IMR-90 (cell line): ENCODE data around the gene HIF1A. TPM values are rescaled to one million over a fixed set of nuclear protein-coding genes. Genes with fewer than 3 reads are reported as not detected.

ENCODE experiments used
- ATAC-seq: fragments of 200-7000 bp; cut with Tn5 transposase; 2 replicates; pipeline ENCODE4 v1.9.1; 2020; ENCODE audit warnings: low read depth, mild to moderate bottlenecking, moderate library complexity
- BruUV-seq: library from RNA; stranded (reverse); fragments of 400-500 nt; replicated peaks from 2 replicates; lab custom pipeline; 2021; lab: Mats Ljungman, UMichigan
- CTCF ChIA-PET: fragments of 300-600 bp; formaldehyde crosslinking; extraction: SDS; loops from one replicate; lab custom pipeline; 2021; ENCODE audit warnings: antibody characterized with exemption; lab: Yijun Ruan, JAX
- POLR2A ChIA-PET: fragments of 300-600 bp; sonication (Branson Sonifier 250); formaldehyde crosslinking; loops from one replicate; lab custom pipeline; 2022; ENCODE audit warnings: antibody characterized with exemption; ENCODE audit not compliant: unreplicated experiment; lab: Charles Lee
- DNase-seq: peaks from one replicate; pipeline ENCODE4 v3.0.0; 2013
- H2AFZ ChIP-seq: replicated peaks from 2 replicates; pipeline ENCODE3; 2013; ENCODE audit warnings: low read length, mild to moderate bottlenecking; ENCODE audit not compliant: poor library complexity
- H2AK5ac ChIP-seq: 2 replicates; pipeline ENCODE4 v1.6.1; 2013; ENCODE audit warnings: low read depth, low read length, inconsistent platforms
- H2AK9ac ChIP-seq: replicated peaks from 2 replicates; pipeline ENCODE3; 2013; ENCODE audit warnings: mild to moderate bottlenecking, low read depth, low read length, moderate library complexity; ENCODE audit not compliant: poor library complexity
- H2BK120ac ChIP-seq: 2 replicates; pipeline ENCODE4 v1.6.1; 2013; ENCODE audit warnings: low read depth, low read length, inconsistent platforms
- H2BK15ac ChIP-seq: 3 replicates; pipeline ENCODE4 v1.6.1; 2013; ENCODE audit warnings: low read depth, low read length, inconsistent platforms
- H2BK20ac ChIP-seq: 2 replicates; pipeline ENCODE4 v1.6.1; 2013; ENCODE audit warnings: low read depth, mild to moderate bottlenecking, inconsistent platforms, low read length, moderate library complexity
- H2BK5ac ChIP-seq: 2 replicates; pipeline ENCODE4 v1.6.1; 2013; ENCODE audit warnings: mild to moderate bottlenecking, low read depth, low read length, inconsistent platforms; ENCODE audit not compliant: poor library complexity, severe bottlenecking
- H3K14ac ChIP-seq: replicated peaks from 2 replicates; pipeline ENCODE4 v1.6.1; 2013; ENCODE audit warnings: low read depth, low read length, inconsistent platforms
- H3K18ac ChIP-seq: 2 replicates; pipeline ENCODE4 v1.6.1; 2013; ENCODE audit warnings: low read depth, low read length, control low read depth
- H3K23ac ChIP-seq: 2 replicates; pipeline ENCODE4 v1.6.1; 2013; ENCODE audit warnings: low read depth, low read length, inconsistent platforms
- H3K27ac ChIP-seq: 2 replicates; pipeline ENCODE4 v1.5.1; 2013; ENCODE audit warnings: mild to moderate bottlenecking, control low read depth, low read length; ENCODE audit not compliant: insufficient read depth
- H3K27me3 ChIP-seq: 2 replicates; pipeline ENCODE4 v1.6.1; 2013; ENCODE audit warnings: low read length; ENCODE audit not compliant: control insufficient read depth, insufficient read depth
- H3K36me3 ChIP-seq: 2 replicates; pipeline ENCODE4 v1.6.1; 2013; ENCODE audit warnings: low read length, mixed read lengths; ENCODE audit not compliant: control insufficient read depth, insufficient read depth
- H3K4ac ChIP-seq: 2 replicates; pipeline ENCODE4 v1.6.1; 2013; ENCODE audit warnings: low read depth, low read length, inconsistent platforms
- H3K4me1 ChIP-seq: 2 replicates; pipeline ENCODE4 v1.6.1; 2013; ENCODE audit warnings: low read length, mixed read lengths; ENCODE audit not compliant: control insufficient read depth, insufficient read depth
- H3K4me2 ChIP-seq: 2 replicates; pipeline ENCODE4 v1.6.1; 2013; ENCODE audit warnings: low read depth, mild to moderate bottlenecking, control low read depth, low read length, moderate library complexity
- H3K4me3 ChIP-seq: 2 replicates; pipeline ENCODE4 v1.5.1; 2013; ENCODE audit warnings: low read depth, mild to moderate bottlenecking, control low read depth, low read length, moderate library complexity; ENCODE audit not compliant: insufficient read depth
- H3K56ac ChIP-seq: 2 replicates; pipeline ENCODE4 v1.6.1; 2013; ENCODE audit warnings: low read length, inconsistent platforms; ENCODE audit not compliant: insufficient read depth; ENCODE audit errors: extremely low read depth
- H3K79me1 ChIP-seq, 2 experiments: 2 replicates each; pipeline ENCODE4 v1.6.1; 2013; ENCODE audit warnings: low read length in 2 of 2, inconsistent platforms in 1 of 2, low read depth in 1 of 2
- H3K9ac ChIP-seq: 2 replicates; pipeline ENCODE4 v1.6.1; 2013; ENCODE audit warnings: low read depth, low read length, control low read depth
- H3K9me1 ChIP-seq: 2 replicates; pipeline ENCODE4 v1.6.1; 2013; ENCODE audit warnings: low read length, inconsistent platforms; ENCODE audit not compliant: insufficient read depth
- H3K9me3 ChIP-seq: 2 replicates; pipeline ENCODE4 v1.6.1; 2013; ENCODE audit warnings: low read length; ENCODE audit not compliant: control insufficient read depth, insufficient read depth
- H4K20me1 ChIP-seq: 2 replicates; pipeline ENCODE4 v1.6.1; 2013; ENCODE audit warnings: low read length, inconsistent platforms; ENCODE audit not compliant: insufficient read depth
- H4K5ac ChIP-seq: 2 replicates; pipeline ENCODE4 v1.6.1; 2013; ENCODE audit warnings: mild to moderate bottlenecking, low read depth, low read length, control low read depth
- H4K8ac ChIP-seq, 2 experiments: 2 replicates each; pipeline ENCODE4 v1.6.1; 2013; ENCODE audit warnings: low read depth in 2 of 2, low read length in 2 of 2, control low read depth in 1 of 2, inconsistent platforms in 1 of 2
- H4K91ac ChIP-seq: 2 replicates; pipeline ENCODE4 v1.6.1; 2013; ENCODE audit warnings: low read depth, low read length, inconsistent platforms; ENCODE audit not compliant: insufficient read depth
- BHLHE40 ChIP-seq: fragments of 150-350 bp; IDR thresholded peaks from 2 replicates; pipeline ENCODE4 v1.6.1; 2016; ENCODE audit warnings: mild to moderate bottlenecking, low read depth, low read length
- CEBPB ChIP-seq: IDR thresholded peaks from 2 replicates; pipeline ENCODE4 v1.6.1; 2012; ENCODE audit warnings: low read depth, low read length, improper control_type of control experiment
- CTCF ChIP-seq: conservative IDR thresholded peaks from 2 replicates; pipeline ENCODE4 v1.5.1; 2012; ENCODE audit warnings: mild to moderate bottlenecking, low read depth, low read length, improper control_type of control experiment
- ELK1 ChIP-seq: fragments of 150-350 bp; IDR thresholded peaks from 2 replicates; pipeline ENCODE4 v1.6.1; 2016; ENCODE audit warnings: low read depth, mild to moderate bottlenecking, low read length, moderate library complexity, borderline replicate concordance
- MAFK ChIP-seq: IDR thresholded peaks from 2 replicates; pipeline ENCODE4 v1.6.1; 2012; ENCODE audit warnings: low read depth, low read length, improper control_type of control experiment
- MAZ ChIP-seq: IDR thresholded peaks from 2 replicates; pipeline ENCODE4 v1.6.1; 2012; ENCODE audit warnings: low read depth, mild to moderate bottlenecking, low read length, improper control_type of control experiment, moderate library complexity, borderline replicate concordance
- NFE2L2 ChIP-seq: fragments of 150-350 bp; IDR thresholded peaks from 2 replicates; pipeline ENCODE4 v1.6.1; 2016; ENCODE audit warnings: low read depth, mild to moderate bottlenecking, low read length
- RAD21 ChIP-seq: IDR thresholded peaks from 2 replicates; pipeline ENCODE4 v1.6.1; 2012; ENCODE audit warnings: low read length, improper control_type of control experiment
- RFX5 ChIP-seq: IDR thresholded peaks from 2 replicates; pipeline ENCODE4 v1.8.0; 2012; ENCODE audit warnings: low read depth, mild to moderate bottlenecking, low read length, moderate library complexity
- USF2 ChIP-seq: fragments of 150-350 bp; IDR thresholded peaks from 2 replicates; pipeline ENCODE4 v1.6.1; 2017; ENCODE audit warnings: mild to moderate bottlenecking, antibody characterized with exemption, low read length, low read depth
- WGBS, 2 experiments: methylation state at CpG; one replicate each; pipeline versions ENCODE4 v1.1.5 to v1.1.7; 2013; ENCODE audit warnings: missing lambda C conversion rate in 2 of 2; ENCODE audit not compliant: insufficient read length in 1 of 2; ENCODE audit errors: extremely low coverage in 2 of 2; 5-methylcytosine and 5-hydroxymethylcytosine counted together
- dilution Hi-C: fragments of 300-500 bp; cut with HindIII; formaldehyde crosslinking; loops from one replicate; pipeline ENCODE4 v1.14.3; 2018; ENCODE audit warnings: low sequenced_read_pairs; ENCODE audit not compliant: unreplicated experiment
- in situ Hi-C: fragments of 300-500 bp; cut with MboI; formaldehyde crosslinking; loops from 3 replicates; pipeline ENCODE4 v1.14.3; 2019; ENCODE audit warnings: low sequenced_read_pairs, inconsistent platforms, mixed read lengths
- intact Hi-C: fragments of 100-400 bp; cut with micrococcal nuclease; formaldehyde crosslinking; loops from 2 replicates; pipeline ENCODE4 v1.10.0; 2022
- polyA plus RNA-seq, 3 experiments: library from polyadenylated mRNA; depleted of rRNA; stranded (reverse); fragments of >200 nt; gene quantifications; 2 replicates each; pipeline ENCODE4 v1.2.3, GENCODE V29; 2012; ENCODE audit warnings: low replicate concordance in 1 of 3
- total RNA-seq: library from RNA; depleted of rRNA; stranded (reverse); fragments of >200 nt; gene quantifications from 2 replicates; pipeline ENCODE4 v1.2.3, GENCODE V29; 2012

HIF1A gene
- total and polyA plus RNA-seq, 2 of the 4 experiments (the other 2 are of a cell fraction) = 128 to 301 TPM

GRCh38 chr14:61765225-61765943 lies 70.1 kb downstream of the HIF1A start:
- Histone ChIP-seq H2AK5ac (peak overlapping the region; percentile 10; the same call in 1 of the 2 replicates), H3K4me2 (peak overlapping the region; percentile 40), H3K36me3 (peaks cover 9% of the 10 kb centered on the region), H3K14ac (peak overlapping the region; percentile 10), H3K4me1 (peaks cover 8% of the 10 kb centered on the region), H2BK20ac (peak overlapping the region; percentile 62; the same call in 1 of the 2 replicates), H2BK15ac (no peak overlapping the region), H3K9me3 (no peaks in the 10 kb centered on the region), H2BK5ac (no peak overlapping the region), H4K91ac (no peak overlapping the region), H3K23ac (peak overlapping the region; percentile 72), H3K56ac (no peak overlapping the region), H3K27me3 (no peaks in the 10 kb centered on the region), H4K5ac (no peak overlapping the region), H2AFZ (no peak overlapping the region), H3K9me1 (peaks cover 2% of the 10 kb centered on the region; the same call in 1 of the 2 replicates), H2AK9ac (no peak overlapping the region), H2BK120ac (no peak overlapping the region), H3K4ac (peak overlapping the region; percentile 9; the same call in 1 of the 2 replicates), H3K27ac (peak overlapping the region; percentile 37; the same call in 1 of the 2 replicates), H3K9ac (peak overlapping the region; percentile 57; the same call in 1 of the 2 replicates), H3K18ac (no peak overlapping the region), H3K79me1 (peaks cover 24 to 45% of the 10 kb centered on the region in 2 experiments), H3K4me3 (peak overlapping the region; percentile 6; the same call in 1 of the 2 replicates), H4K8ac (peak overlapping the region in 1 of 2 experiments; percentile 60; a peak in 2 of 4 replicates), H4K20me1 (0 out of 2 replicates have a peak, but pooled peaks cover 4% of the 10 kb centered on the region)
- intact Hi-C loops = no loop called here
- no peak for ATAC-seq
- in situ Hi-C loops = no loop called here
- CTCF ChIA-PET = interaction anchor here (1.4 kb wide), 1 partner anchor 14 kb away, joined by 3 read pairs; no protein-coding TSS in a partner anchor
- no TSS peak for BruUV-seq
- POLR2A ChIA-PET = no interaction called here
- dilution Hi-C loops = no loop called here
- TF ChIP-seq MAZ = no peak
- TF ChIP-seq CTCF = no peak
- no peak for TF ChIP-seq ELK1
- no peak for TF ChIP-seq RFX5
- no peak for TF ChIP-seq RAD21
- TF ChIP-seq NFE2L2 = no peak
- no peak for TF ChIP-seq CEBPB
- TF ChIP-seq BHLHE40 = no peak
- no peak for TF ChIP-seq USF2
- TF ChIP-seq MAFK = no peak
- 71% methylated on average over 7 of the region's 15 CpGs; no CpG with 5 or more reads in 1 of the 2 experiments for WGBS, 2 experiments
- DNase-seq = no peak
